Measurements from ENCODE around the gene TRIM68.

The TRIM68 gene

DNA sequence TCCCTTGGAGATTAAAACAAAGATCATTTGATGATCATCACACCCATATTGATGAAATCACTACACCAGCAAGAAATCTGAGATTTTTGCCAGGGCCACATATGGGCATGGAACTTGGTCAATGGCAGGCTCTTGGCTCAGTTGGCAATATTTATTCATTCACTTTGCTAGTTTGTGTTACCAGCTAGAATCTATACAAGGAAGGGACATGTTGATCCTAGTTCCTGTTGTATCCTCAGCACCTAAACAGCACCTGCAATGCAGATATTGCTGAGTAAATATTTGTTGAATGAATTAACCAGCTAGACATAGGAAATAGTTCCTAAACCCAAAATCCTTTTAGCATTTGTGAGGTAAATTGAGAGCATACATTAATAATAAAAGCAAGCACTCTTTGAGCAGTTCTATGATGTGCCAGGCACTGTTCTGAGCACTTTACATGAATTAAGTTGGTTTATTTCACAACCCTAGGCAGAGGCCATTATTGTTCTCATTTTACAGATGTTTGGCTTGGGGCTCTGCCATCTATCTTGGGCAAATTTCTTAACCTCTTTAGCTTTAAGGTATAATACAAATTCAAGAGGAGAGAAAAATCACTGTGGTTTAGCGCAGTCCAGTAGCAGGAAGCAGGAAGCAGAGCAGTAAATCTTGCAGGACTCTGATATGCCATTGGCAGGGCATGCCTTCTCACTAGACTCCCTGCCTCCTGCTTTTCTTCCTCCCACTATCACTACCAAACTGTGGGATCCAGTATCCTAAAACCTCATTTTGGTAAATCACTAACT lies 1.6 kb downstream of the TRIM68 start:
- H3K4me3 ChIP-seq (ENCODE audit: control insufficient read depth in 1 of 7, extremely low read depth in 1 of 7, insufficient read depth in 4 of 7, low read depth in 2 of 7, low read length in 6 of 7) = peak overlapping the region in 6 of 7 experiments; percentile 81 to 92 (median 88)
- H3K27ac ChIP-seq (ENCODE audit: insufficient read depth in 1 of 2, low read depth in 1 of 2, low read length in 2 of 2, poor library complexity in 1 of 2, severe bottlenecking in 2 of 2) = no peak overlapping the region
- POLR2A ChIA-PET = no interaction called here
- H3K36me3 ChIP-seq (ENCODE audit: control insufficient read depth in 4 of 4, insufficient read depth in 4 of 4, low read length in 3 of 4) = peaks cover 7 to 37% (median 30%) of the 10 kb centered on the region in 4 experiments
- WGBS (ENCODE audit: insufficient coverage) = no CpG with 5 or more reads among the region's 1 CpG
- peaks cover 15 to 31% (median 22%) of the 10 kb centered on the region in 4 experiments for H3K4me1 ChIP-seq (ENCODE audit: control extremely low read depth in 1 of 4, control insufficient read depth in 4 of 4, insufficient read depth in 4 of 4, low read length in 3 of 4)
- no peaks in the 10 kb centered on the region for H3K27me3 ChIP-seq (replicated peaks in 2 of 5; ENCODE audit: control insufficient read depth in 4 of 5, insufficient read depth in 5 of 5, low read length in 4 of 5)
- H3K9me3 ChIP-seq (ENCODE audit: control extremely low read depth in 1 of 5, control insufficient read depth in 4 of 5, insufficient read depth in 2 of 5, low read depth in 1 of 5, low read length in 4 of 5) = no peaks in the 10 kb centered on the region
- DNase-seq = peak in 2 of 3 donors; percentile 19 to 34
- CTCF ChIA-PET = interaction anchor here (0.7 to 1.4 kb wide), 3 partner anchors 21 to 113 kb away, joined by 3 to 4 read pairs (median 3); partner anchors contain the start of gene OR51D1

DNA sequence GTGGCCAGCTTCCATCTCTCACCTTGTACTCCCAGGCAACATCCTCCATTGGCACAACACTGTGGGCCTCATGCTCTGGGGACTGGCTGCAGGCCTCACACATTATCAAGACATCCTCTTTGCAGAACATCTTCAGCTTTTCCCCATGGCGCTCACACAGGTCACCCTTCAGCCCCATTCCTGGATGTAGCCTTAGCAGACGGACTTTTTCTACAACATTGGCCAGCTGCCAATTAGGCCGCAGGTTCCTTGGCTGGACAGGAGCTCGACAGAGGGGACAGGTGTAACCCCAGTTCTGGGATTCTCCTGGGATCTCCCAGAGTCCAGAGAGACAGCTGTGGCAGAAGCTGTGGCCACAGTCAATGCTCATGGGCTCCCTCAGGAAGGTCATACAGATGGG lies 3.0 kb downstream of the TRIM68 start:
- 98% methylated on average over 4 of the region's 4 CpGs for WGBS (ENCODE audit: insufficient coverage)
- Histone ChIP-seq H3K27ac (ENCODE audit: insufficient read depth in 1 of 2, low read depth in 1 of 2, low read length in 2 of 2, poor library complexity in 1 of 2, severe bottlenecking in 2 of 2) (no peak overlapping the region), H3K9me3 (ENCODE audit: control extremely low read depth in 1 of 5, control insufficient read depth in 4 of 5, insufficient read depth in 2 of 5, low read depth in 1 of 5, low read length in 4 of 5) (no peaks in the 10 kb centered on the region), H3K4me1 (ENCODE audit: control extremely low read depth in 1 of 4, control insufficient read depth in 4 of 4, insufficient read depth in 4 of 4, low read length in 3 of 4) (peaks cover 9 to 28% (median 17%) of the 10 kb centered on the region in 4 experiments), H3K27me3 (replicated peaks in 2 of 5; ENCODE audit: control insufficient read depth in 4 of 5, insufficient read depth in 5 of 5, low read length in 4 of 5) (no peaks in the 10 kb centered on the region), H3K4me3 (ENCODE audit: control insufficient read depth in 1 of 7, extremely low read depth in 1 of 7, insufficient read depth in 4 of 7, low read depth in 2 of 7, low read length in 6 of 7) (no peak overlapping the region), H3K36me3 (ENCODE audit: control insufficient read depth in 4 of 4, insufficient read depth in 4 of 4, low read length in 3 of 4) (peaks cover 14 to 51% (median 42%) of the 10 kb centered on the region in 4 experiments)
- POLR2A ChIA-PET = no interaction called here
- CTCF ChIA-PET = no interaction called here
- DNase-seq = no peak

DNA sequence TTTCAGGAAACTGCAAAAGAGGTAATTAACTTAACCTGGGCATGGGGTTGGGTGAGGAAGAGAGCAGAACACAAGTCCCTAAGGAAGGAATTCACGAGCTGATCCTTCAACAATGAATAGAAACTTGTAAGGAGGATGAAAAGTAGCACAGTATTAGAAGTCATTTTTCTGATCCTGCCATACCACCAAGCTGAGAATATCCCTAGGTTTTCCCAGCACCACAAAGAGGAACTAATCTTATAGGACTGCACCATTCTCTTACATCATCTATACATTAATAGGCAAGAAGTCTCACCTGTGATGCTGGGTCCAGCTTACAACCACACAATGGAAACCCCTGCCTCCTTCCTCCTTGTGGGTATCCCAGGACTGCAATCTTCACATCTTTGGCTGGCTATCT lies 14.3 kb downstream of the TRIM68 start, which contains the start of gene OR52I1:
Gene OR52I1, plus strand, starts transcription at position 301 of the 400 bp plus-strand sequence. Its CDS starts 0 bp downstream, at position 301.
- peaks cover 0 to 4% (median 0%) of the 10 kb centered on the region in 5 experiments for H3K27me3 ChIP-seq (replicated peaks in 2 of 5; ENCODE audit: control insufficient read depth in 4 of 5, insufficient read depth in 5 of 5, low read length in 4 of 5)
- ChIA-PET CTCF (interaction anchor here (1.8 kb wide), 1 partner anchor 406 kb away, joined by 4 read pairs; no protein-coding TSS in a partner anchor), POLR2A (no interaction called here)
- peaks cover 0 to 5% (median 0%) of the 10 kb centered on the region in 4 experiments for H3K4me1 ChIP-seq (ENCODE audit: control extremely low read depth in 1 of 4, control insufficient read depth in 4 of 4, insufficient read depth in 4 of 4, low read length in 3 of 4)
- H3K36me3 ChIP-seq (ENCODE audit: control insufficient read depth in 4 of 4, insufficient read depth in 4 of 4, low read length in 3 of 4) = peaks cover 0 to 15% (median 7%) of the 10 kb centered on the region in 4 experiments
- no peak within 1 kb of the TSS for H3K4me3 ChIP-seq (ENCODE audit: control insufficient read depth in 1 of 7, extremely low read depth in 1 of 7, insufficient read depth in 4 of 7, low read depth in 2 of 7, low read length in 6 of 7)
- H3K27ac ChIP-seq (ENCODE audit: insufficient read depth in 1 of 2, low read depth in 1 of 2, low read length in 2 of 2, poor library complexity in 1 of 2, severe bottlenecking in 2 of 2) = no peak within 1 kb of the TSS
- WGBS (ENCODE audit: insufficient coverage) = no CpG with 5 or more reads among the region's 1 CpG
- no peak for DNase-seq
- H3K9me3 ChIP-seq (ENCODE audit: control extremely low read depth in 1 of 5, control insufficient read depth in 4 of 5, insufficient read depth in 2 of 5, low read depth in 1 of 5, low read length in 4 of 5) = no peaks in the 10 kb centered on the region

DNA sequence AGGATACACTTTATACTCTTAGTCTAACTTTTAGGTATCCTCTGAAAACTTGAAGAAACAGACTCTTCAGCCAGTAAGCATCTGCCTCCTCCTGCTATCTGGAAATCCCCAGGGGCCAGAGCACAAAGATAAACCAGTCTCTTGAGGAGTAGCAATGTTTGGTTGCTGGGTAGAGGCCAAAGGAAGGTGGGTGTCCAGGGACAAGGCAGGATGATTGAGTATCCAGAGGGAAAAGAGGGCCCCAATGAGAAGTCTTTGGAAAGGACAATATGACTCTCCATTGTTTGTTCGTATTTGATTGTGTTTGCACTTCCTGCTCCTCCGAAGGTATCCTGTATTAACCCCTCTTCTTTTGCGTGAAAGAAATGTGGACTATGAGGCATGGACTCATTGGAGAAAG lies 19.0 kb downstream of the TRIM68 start:
- Histone ChIP-seq H3K27ac (ENCODE audit: insufficient read depth in 1 of 2, low read depth in 1 of 2, low read length in 2 of 2, poor library complexity in 1 of 2, severe bottlenecking in 2 of 2) (no peak overlapping the region), H3K9me3 (ENCODE audit: control extremely low read depth in 1 of 5, control insufficient read depth in 4 of 5, insufficient read depth in 2 of 5, low read depth in 1 of 5, low read length in 4 of 5) (no peaks in the 10 kb centered on the region), H3K36me3 (ENCODE audit: control insufficient read depth in 4 of 4, insufficient read depth in 4 of 4, low read length in 3 of 4) (no peaks in the 10 kb centered on the region), H3K4me1 (ENCODE audit: control extremely low read depth in 1 of 4, control insufficient read depth in 4 of 4, insufficient read depth in 4 of 4, low read length in 3 of 4) (no peaks in the 10 kb centered on the region), H3K4me3 (ENCODE audit: control insufficient read depth in 1 of 7, extremely low read depth in 1 of 7, insufficient read depth in 4 of 7, low read depth in 2 of 7, low read length in 6 of 7) (no peak overlapping the region), H3K27me3 (replicated peaks in 2 of 5; ENCODE audit: control insufficient read depth in 4 of 5, insufficient read depth in 5 of 5, low read length in 4 of 5) (peaks cover 0 to 8% (median 0%) of the 10 kb centered on the region in 5 experiments)
- no peak for DNase-seq
- 75% methylated on average over 2 of the region's 3 CpGs for WGBS (ENCODE audit: insufficient coverage)
- ChIA-PET CTCF (no interaction called here), POLR2A (no interaction called here)

DNA sequence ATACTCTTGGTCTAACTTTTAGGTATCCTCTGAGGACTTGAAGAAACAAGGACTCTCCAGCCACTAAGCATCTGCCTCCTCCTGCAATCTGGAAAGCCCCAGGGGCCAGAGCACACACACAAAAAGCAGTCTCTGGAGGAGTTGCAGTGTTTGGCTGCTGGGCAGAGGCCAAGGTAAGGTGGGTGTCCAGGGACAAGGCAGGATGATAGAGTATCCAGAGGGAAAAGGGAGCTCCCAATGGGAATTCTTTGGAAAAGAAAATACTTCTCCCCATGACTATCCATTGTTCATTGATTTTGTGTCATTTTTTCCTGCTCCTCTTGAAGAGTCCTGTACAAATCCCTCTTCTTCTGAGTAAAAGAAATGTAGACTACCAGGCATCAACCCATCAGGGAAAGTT lies 26.6 kb downstream of the TRIM68 start, which contains the start of gene OR52I2:
Gene OR52I2, plus strand, starts transcription at position 301 of the 400 bp plus-strand sequence.
- Histone ChIP-seq H3K9me3 (ENCODE audit: control extremely low read depth in 1 of 5, control insufficient read depth in 4 of 5, insufficient read depth in 2 of 5, low read depth in 1 of 5, low read length in 4 of 5) (no peaks in the 10 kb centered on the region), H3K27ac (ENCODE audit: insufficient read depth in 1 of 2, low read depth in 1 of 2, low read length in 2 of 2, poor library complexity in 1 of 2, severe bottlenecking in 2 of 2) (no peak within 1 kb of the TSS), H3K4me3 (ENCODE audit: control insufficient read depth in 1 of 7, extremely low read depth in 1 of 7, insufficient read depth in 4 of 7, low read depth in 2 of 7, low read length in 6 of 7) (no peak within 1 kb of the TSS), H3K4me1 (ENCODE audit: control extremely low read depth in 1 of 4, control insufficient read depth in 4 of 4, insufficient read depth in 4 of 4, low read length in 3 of 4) (peaks cover 0 to under 1% (median 0%) of the 10 kb centered on the region in 4 experiments), H3K27me3 (replicated peaks in 2 of 5; ENCODE audit: control insufficient read depth in 4 of 5, insufficient read depth in 5 of 5, low read length in 4 of 5) (peaks cover 0 to 26% (median 22%) of the 10 kb centered on the region in 5 experiments), H3K36me3 (ENCODE audit: control insufficient read depth in 4 of 4, insufficient read depth in 4 of 4, low read length in 3 of 4) (no peaks in the 10 kb centered on the region)
- ChIA-PET CTCF (interaction anchor here (0.7 kb wide), 1 partner anchor 9 kb away, joined by 3 read pairs; no protein-coding TSS in a partner anchor), POLR2A (no interaction called here)
- DNase-seq = no peak

DNA sequence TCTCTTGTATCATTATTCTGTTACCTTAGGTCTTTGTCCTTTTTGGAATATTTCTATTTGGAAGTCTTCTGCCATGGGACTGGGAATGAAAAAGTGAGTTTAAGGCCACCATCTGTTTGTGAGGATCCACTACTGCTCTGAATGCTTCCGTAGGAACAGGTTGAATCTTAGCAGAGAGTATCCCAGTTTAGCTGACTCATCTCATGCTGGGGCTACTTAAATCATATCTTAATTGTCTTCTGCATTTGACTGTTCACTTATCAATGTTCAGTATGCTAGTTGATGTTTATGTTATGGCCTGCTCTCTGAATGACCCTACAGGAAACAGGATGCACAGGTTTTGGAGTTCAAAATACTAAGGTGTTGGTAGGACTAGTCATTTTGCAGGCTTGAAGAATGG lies 27.9 kb downstream of the TRIM68 start:
- WGBS (ENCODE audit: insufficient coverage) = no CpG with 5 or more reads among the region's 1 CpG
- Histone ChIP-seq H3K27ac (ENCODE audit: insufficient read depth in 1 of 2, low read depth in 1 of 2, low read length in 2 of 2, poor library complexity in 1 of 2, severe bottlenecking in 2 of 2) (no peak overlapping the region), H3K9me3 (ENCODE audit: control extremely low read depth in 1 of 5, control insufficient read depth in 4 of 5, insufficient read depth in 2 of 5, low read depth in 1 of 5, low read length in 4 of 5) (no peaks in the 10 kb centered on the region), H3K27me3 (replicated peaks in 2 of 5; ENCODE audit: control insufficient read depth in 4 of 5, insufficient read depth in 5 of 5, low read length in 4 of 5) (peaks cover 0 to 26% (median 20%) of the 10 kb centered on the region in 5 experiments), H3K36me3 (ENCODE audit: control insufficient read depth in 4 of 4, insufficient read depth in 4 of 4, low read length in 3 of 4) (no peaks in the 10 kb centered on the region), H3K4me3 (ENCODE audit: control insufficient read depth in 1 of 7, extremely low read depth in 1 of 7, insufficient read depth in 4 of 7, low read depth in 2 of 7, low read length in 6 of 7) (no peak overlapping the region), H3K4me1 (ENCODE audit: control extremely low read depth in 1 of 4, control insufficient read depth in 4 of 4, insufficient read depth in 4 of 4, low read length in 3 of 4) (peaks cover 2 to 12% (median 7%) of the 10 kb centered on the region in 4 experiments)
- ChIA-PET POLR2A (no interaction called here), CTCF (interaction anchor here (0.6 kb wide), 1 partner anchor 43 kb away, joined by 4 read pairs; no protein-coding TSS in a partner anchor)
- DNase-seq = no peak

DNA sequence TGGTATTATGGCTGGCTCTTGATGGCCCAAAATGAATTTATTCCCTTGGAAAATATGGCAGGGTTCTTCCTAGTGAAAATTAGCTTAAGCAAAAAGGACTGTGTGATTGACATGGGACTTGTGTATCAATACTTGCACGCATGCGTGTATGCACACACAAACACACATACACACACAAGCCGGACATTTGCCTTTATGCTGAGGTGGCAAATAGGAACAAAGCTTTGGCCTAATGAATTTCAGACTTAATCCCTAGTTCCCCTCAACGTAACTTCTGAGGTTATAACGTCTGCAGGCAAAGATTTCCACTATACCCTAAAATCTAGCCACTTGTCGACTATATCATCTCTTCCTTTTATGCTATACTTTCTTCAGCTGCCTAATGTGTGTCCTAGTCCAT lies 29.4 kb downstream of the TRIM68 start:
- POLR2A ChIA-PET = no interaction called here

More for the DNA sequence above, 29.4 kb downstream of the TRIM68 start:
- Histone ChIP-seq H3K27ac (ENCODE audit: insufficient read depth in 1 of 2, low read depth in 1 of 2, low read length in 2 of 2, poor library complexity in 1 of 2, severe bottlenecking in 2 of 2) (no peak overlapping the region), H3K9me3 (ENCODE audit: control extremely low read depth in 1 of 5, control insufficient read depth in 4 of 5, insufficient read depth in 2 of 5, low read depth in 1 of 5, low read length in 4 of 5) (no peaks in the 10 kb centered on the region), H3K4me3 (ENCODE audit: control insufficient read depth in 1 of 7, extremely low read depth in 1 of 7, insufficient read depth in 4 of 7, low read depth in 2 of 7, low read length in 6 of 7) (no peak overlapping the region), H3K4me1 (ENCODE audit: control extremely low read depth in 1 of 4, control insufficient read depth in 4 of 4, insufficient read depth in 4 of 4, low read length in 3 of 4) (peaks cover 2 to 12% (median 7%) of the 10 kb centered on the region in 4 experiments), H3K27me3 (replicated peaks in 2 of 5; ENCODE audit: control insufficient read depth in 4 of 5, insufficient read depth in 5 of 5, low read length in 4 of 5) (peaks cover 0 to 37% (median 15%) of the 10 kb centered on the region in 5 experiments), H3K36me3 (ENCODE audit: control insufficient read depth in 4 of 4, insufficient read depth in 4 of 4, low read length in 3 of 4) (no peaks in the 10 kb centered on the region)
- 100% methylated on average over 6 of the region's 6 CpGs for WGBS (ENCODE audit: insufficient coverage)
- CTCF ChIA-PET = no interaction called here
- no peak for DNase-seq

Measured in common myeloid progenitor, CD34-positive (primary cell).